ENCODE data around the gene IFNAR2. TPM values are rescaled to one million over a fixed set of nuclear protein-coding genes. Genes with fewer than 3 reads are reported as not detected.

The IFNAR2 gene
- polyA plus RNA-seq, 1 of the 3 experiments (the other 2 are of a cell fraction), result 10.4 TPM

- H3K4me1 ChIP-seq (ENCODE audit: control insufficient read depth in 1 of 2, insufficient read depth in 2 of 2, low read depth in 1 of 2, low read length in 1 of 2), result peaks cover 7 to 22% of the 10 kb centered on the region in 2 experiments; a peak in 3 of 4 replicates
- 7% methylated on average over 24 of the region's 30 CpGs for WGBS (ENCODE audit: low lambda C conversion rate)
- ChIA-PET CTCF (interaction anchor here (1.0 to 1.9 kb wide), 3 partner anchors 78 to 214 kb away, joined by 3 to 9 read pairs (median 4); no protein-coding TSS in a partner anchor), POLR2A (interaction anchor here (0.7 kb wide), 1 partner anchor 110 kb away, joined by 4 read pairs; no protein-coding TSS in a partner anchor)
- H3K9me2 ChIP-seq, result no peaks in the 10 kb centered on the region
- no peaks in the 10 kb centered on the region for H3K9me3 ChIP-seq
- H3F3A ChIP-seq (replicated peaks; ENCODE audit: insufficient read depth), result peaks cover 5% of the 10 kb centered on the region
- H3K27ac ChIP-seq (ENCODE audit: low read depth in 2 of 2, low read length in 1 of 2), result peak overlapping the region; percentile 73 to 87; a peak in 3 of 4 replicates
- H3K27me3 ChIP-seq (ENCODE audit: insufficient read depth), result no peaks in the 10 kb centered on the region
- peak overlapping the region; percentile 92 for H3K9ac ChIP-seq
- H3K36me3 ChIP-seq (replicated peaks in 1 of 2; ENCODE audit: control insufficient read depth in 1 of 2, insufficient read depth in 2 of 2, low read length in 1 of 2), result no peaks in the 10 kb centered on the region
- TF ChIP-seq ELF1 (IDR thresholded peaks at IDR 0.05) (no peak), CTCF (IDR thresholded peaks at IDR 0.05) (peak; percentile 37)
- peaks cover 40% of the 10 kb centered on the region for H3K79me2 ChIP-seq (ENCODE audit: insufficient read depth)
- H2AFZ ChIP-seq (ENCODE audit: low read depth), result peak overlapping the region; percentile 92
- H3K4me2 ChIP-seq, result peak overlapping the region; percentile 97
- peak; percentile 81 for DNase-seq
- H4K20me1 ChIP-seq (ENCODE audit: insufficient read depth), result no peaks in the 10 kb centered on the region
- H3K4me3 ChIP-seq (ENCODE audit: low read depth in 2 of 2, low read length in 1 of 2), result peak overlapping the region; percentile 89 to 97
Measured at GRCh38 chr21:33230545-33231324, 997 bp downstream of the IFNAR2 start.

GRCh38 chr21:33231526-33231925 lies 1.8 kb downstream of the IFNAR2 start:
- H3K9ac ChIP-seq, result no peak overlapping the region
- no peaks in the 10 kb centered on the region for H3K9me2 ChIP-seq
- TF ChIP-seq RFX5 (IDR thresholded peaks at IDR 0.05; ENCODE audit: low read length), result no peak
- TF ChIP-seq ELF1 (IDR thresholded peaks at IDR 0.05), result no peak
- WGBS (ENCODE audit: low lambda C conversion rate), result 89% methylated on average over 8 of the region's 8 CpGs
- H4K20me1 ChIP-seq (ENCODE audit: insufficient read depth), result no peaks in the 10 kb centered on the region
- H3K4me2 ChIP-seq, result peak overlapping the region; percentile 97
- peaks cover 10 to 22% of the 10 kb centered on the region in 2 experiments; a peak in 3 of 4 replicates for H3K4me1 ChIP-seq (ENCODE audit: control insufficient read depth in 1 of 2, insufficient read depth in 2 of 2, low read depth in 1 of 2, low read length in 1 of 2)
- no peak overlapping the region for H3K27ac ChIP-seq (ENCODE audit: low read depth in 2 of 2, low read length in 1 of 2)
- peak overlapping the region in 1 of 2 experiments; percentile 89; a peak in 1 of 4 replicates for H3K4me3 ChIP-seq (ENCODE audit: low read depth in 2 of 2, low read length in 1 of 2)
- H3K9me3 ChIP-seq, result no peaks in the 10 kb centered on the region
- POLR2A ChIA-PET, result no interaction called here
- peaks cover 5% of the 10 kb centered on the region for H3F3A ChIP-seq (replicated peaks; ENCODE audit: insufficient read depth)
- CTCF ChIA-PET, result interaction anchor here (0.7 to 1.9 kb wide), 2 partner anchors 11 to 130 kb away, joined by 3 to 9 read pairs; no protein-coding TSS in a partner anchor
- peaks cover 42% of the 10 kb centered on the region for H3K79me2 ChIP-seq (ENCODE audit: insufficient read depth)
- H3K27me3 ChIP-seq (ENCODE audit: insufficient read depth), result no peaks in the 10 kb centered on the region
- DNase-seq, result no peak
- no peak overlapping the region for H2AFZ ChIP-seq (ENCODE audit: low read depth)
- H3K36me3 ChIP-seq (replicated peaks in 1 of 2; ENCODE audit: control insufficient read depth in 1 of 2, insufficient read depth in 2 of 2, low read length in 1 of 2), result no peaks in the 10 kb centered on the region

- H3K36me3 ChIP-seq (replicated peaks in 1 of 2; ENCODE audit: control insufficient read depth in 1 of 2, insufficient read depth in 2 of 2, low read length in 1 of 2), result no peaks in the 10 kb centered on the region
- no peak for DNase-seq
- 77% methylated on average over 5 of the region's 5 CpGs for WGBS (ENCODE audit: low lambda C conversion rate)
- TF ChIP-seq PBX3 (IDR thresholded peaks at IDR 0.05) (no peak), REST (IDR thresholded peaks at IDR 0.05; ENCODE audit: low read depth, low read length) (no peak)
- H3F3A ChIP-seq (replicated peaks; ENCODE audit: insufficient read depth), result peaks cover 5% of the 10 kb centered on the region
- ChIA-PET CTCF (interaction anchor here (0.7 to 1.5 kb wide), 2 partner anchors 12 to 35 kb away, joined by 3 read pairs; no protein-coding TSS in a partner anchor), POLR2A (interaction anchor here (1.2 kb wide), 1 partner anchor 762 kb away, joined by 3 read pairs; no protein-coding TSS in a partner anchor)
- H3K4me3 ChIP-seq (ENCODE audit: low read depth in 2 of 2, low read length in 1 of 2), result 0 out of 4 replicates have a peak overlapping the region, but pooled peaks of 1 of the 2 experiments have one; percentile 26
- no peak overlapping the region for H3K27ac ChIP-seq (ENCODE audit: low read depth in 2 of 2, low read length in 1 of 2)
- H2AFZ ChIP-seq (ENCODE audit: low read depth), result no peak overlapping the region
- peaks cover 45% of the 10 kb centered on the region for H3K79me2 ChIP-seq (ENCODE audit: insufficient read depth)
- no peaks in the 10 kb centered on the region for H3K9me2 ChIP-seq
- H3K27me3 ChIP-seq (ENCODE audit: insufficient read depth), result no peaks in the 10 kb centered on the region
- H3K9me3 ChIP-seq, result no peaks in the 10 kb centered on the region
- no peak overlapping the region for H3K9ac ChIP-seq
- H3K4me1 ChIP-seq (ENCODE audit: control insufficient read depth in 1 of 2, insufficient read depth in 2 of 2, low read depth in 1 of 2, low read length in 1 of 2), result peaks cover 11 to 22% of the 10 kb centered on the region in 2 experiments; a peak in 3 of 4 replicates
- H4K20me1 ChIP-seq (ENCODE audit: insufficient read depth), result no peaks in the 10 kb centered on the region
- peak overlapping the region; percentile 97 for H3K4me2 ChIP-seq
Measured at GRCh38 chr21:33232291-33233034, 2.7 kb downstream of the IFNAR2 start.

Measured in SK-N-SH (cell line).